Trophoblast cell (in vitro differentiated cells and primary cell): ENCODE data around the gene E2F2.

Source experiments
- DNase-seq, 2 donors: peaks; one replicate each; pipeline ENCODE4 v3.0.0-alpha.2; 2016
- H2AFZ ChIP-seq: 2 replicates; pipeline ENCODE4 v1.6.1; 2013; ENCODE audit warnings: low read length, moderate library complexity, mild to moderate bottlenecking; ENCODE audit not compliant: insufficient read depth, poor library complexity
- H2AK5ac ChIP-seq: 2 replicates; pipeline ENCODE4 v1.6.1; 2013; ENCODE audit warnings: mild to moderate bottlenecking, low read length
- H2BK120ac ChIP-seq: 2 replicates; pipeline ENCODE4 v1.6.1; 2013; ENCODE audit warnings: low read length, mild to moderate bottlenecking, moderate library complexity; ENCODE audit not compliant: insufficient read depth, poor library complexity
- H2BK12ac ChIP-seq: 2 replicates; pipeline ENCODE4 v1.6.1; 2013; ENCODE audit warnings: mild to moderate bottlenecking, low read length, moderate library complexity
- H2BK5ac ChIP-seq: 2 replicates; pipeline ENCODE4 v1.6.1; 2013; ENCODE audit warnings: low read length, low read depth, moderate library complexity, mild to moderate bottlenecking; ENCODE audit not compliant: poor library complexity
- H3K14ac ChIP-seq: 2 replicates; pipeline ENCODE4 v1.6.1; 2013; ENCODE audit warnings: mild to moderate bottlenecking, low read length
- H3K18ac ChIP-seq: 2 replicates; pipeline ENCODE4 v1.6.1; 2013; ENCODE audit warnings: mild to moderate bottlenecking, low read length
- H3K23ac ChIP-seq: 2 replicates; pipeline ENCODE4 v1.6.1; 2013; ENCODE audit warnings: low read length
- H3K27ac ChIP-seq: 2 replicates; pipeline ENCODE4 v1.5.1; 2013; ENCODE audit warnings: low read depth, mild to moderate bottlenecking, inconsistent platforms, low read length, moderate library complexity
- H3K27me3 ChIP-seq: 2 replicates; pipeline ENCODE4 v1.6.1; 2013; ENCODE audit warnings: inconsistent platforms, mild to moderate bottlenecking, low read length, moderate library complexity; ENCODE audit not compliant: insufficient read depth
- H3K36me3 ChIP-seq, 2 experiments: 1 replicate in 1 of 2; 2 replicates in 1 of 2; pipeline ENCODE4 v1.6.1; 2013; ENCODE audit warnings: low read length in 2 of 2, mild to moderate bottlenecking in 2 of 2, moderate library complexity in 1 of 2; ENCODE audit not compliant: insufficient read depth in 2 of 2, control insufficient read depth in 1 of 2
- H3K4ac ChIP-seq: 2 replicates; pipeline ENCODE4 v1.6.1; 2013; ENCODE audit warnings: low read depth, mild to moderate bottlenecking, low read length, moderate library complexity
- H3K4me1 ChIP-seq, 2 experiments: 1 replicate in 1 of 2; 2 replicates in 1 of 2; pipeline ENCODE4 v1.6.1; 2013; ENCODE audit warnings: low read length in 2 of 2, mild to moderate bottlenecking in 2 of 2, moderate library complexity in 1 of 2; ENCODE audit not compliant: insufficient read depth in 2 of 2, control insufficient read depth in 1 of 2
- H3K4me2 ChIP-seq: 2 replicates; pipeline ENCODE4 v1.6.1; 2013; ENCODE audit warnings: inconsistent platforms, mild to moderate bottlenecking, low read length, moderate library complexity
- H3K4me3 ChIP-seq: 2 replicates; pipeline ENCODE4 v1.5.1; 2013; ENCODE audit warnings: mild to moderate bottlenecking, low read depth, low read length, inconsistent platforms
- H3K79me1 ChIP-seq: one replicate; pipeline ENCODE4 v1.6.1; 2013; ENCODE audit warnings: low read length
- H3K79me2 ChIP-seq: 2 replicates; pipeline ENCODE4 v1.6.1; 2013; ENCODE audit warnings: low read length, mild to moderate bottlenecking; ENCODE audit not compliant: control insufficient read depth, insufficient read depth, poor library complexity
- H3K9ac ChIP-seq: 2 replicates; pipeline ENCODE4 v1.6.1; 2013; ENCODE audit warnings: mild to moderate bottlenecking, low read length
- H3K9me3 ChIP-seq: 2 replicates; pipeline ENCODE4 v1.6.1; 2013; ENCODE audit warnings: low read depth, mild to moderate bottlenecking, control low read depth, inconsistent platforms, low read length; ENCODE audit not compliant: insufficient read depth
- H4K12ac ChIP-seq: 2 replicates; pipeline ENCODE4 v1.6.1; 2013; ENCODE audit warnings: low read depth, mild to moderate bottlenecking, low read length, moderate library complexity
- H4K8ac ChIP-seq: 2 replicates; pipeline ENCODE4 v1.6.1; 2013; ENCODE audit warnings: low read depth, mild to moderate bottlenecking, low read length, moderate library complexity
- H4K91ac ChIP-seq: one replicate; pipeline ENCODE4 v1.6.1; 2013; ENCODE audit warnings: low read depth, mild to moderate bottlenecking, low read length, moderate library complexity
- WGBS: extraction: QIAGEN DNeasy Blood & Tissue Kit; methylation state at CpG from one replicate; pipeline ENCODE4 v1.1.7; 2013; ENCODE audit warnings: missing lambda C conversion rate; ENCODE audit not compliant: insufficient read length, insufficient coverage; ENCODE audit errors: extremely low coverage; 5-methylcytosine and 5-hydroxymethylcytosine counted together

Gene E2F2

GRCh38 chr1:23479666-23479941 lies 51.4 kb downstream of the E2F2 start:
- H3K4me1 ChIP-seq: peaks cover 0 to 18% of the 10 kb centered on the region in 2 experiments
- H2BK5ac ChIP-seq: no peak overlapping the region
- H3K4me3 ChIP-seq: no peak overlapping the region
- no peaks in the 10 kb centered on the region for H3K27me3 ChIP-seq
- no peak overlapping the region for H3K4ac ChIP-seq
- H3K79me1 ChIP-seq: peaks cover 2% of the 10 kb centered on the region
- H3K14ac ChIP-seq: no peak overlapping the region
- H3K79me2 ChIP-seq: peaks cover 3% of the 10 kb centered on the region
- no peak overlapping the region for H3K9ac ChIP-seq
- no peak overlapping the region for H2BK12ac ChIP-seq
- H3K18ac ChIP-seq: no peak overlapping the region
- H2AFZ ChIP-seq: no peak overlapping the region
- H2BK120ac ChIP-seq: no peak overlapping the region
- H4K8ac ChIP-seq: no peak overlapping the region
- H4K12ac ChIP-seq: no peak overlapping the region
- no peak overlapping the region for H3K23ac ChIP-seq
- no CpG with 5 or more reads among the region's 2 CpGs for WGBS
- H3K9me3 ChIP-seq: no peaks in the 10 kb centered on the region
- H3K36me3 ChIP-seq: no peaks in the 10 kb centered on the region
- H4K91ac ChIP-seq: no peak overlapping the region
- peak in 1 of 2 donors; percentile 54 for DNase-seq
- no peak overlapping the region for H2AK5ac ChIP-seq
- no peak overlapping the region for H3K4me2 ChIP-seq
- no peak overlapping the region for H3K27ac ChIP-seq

DNA sequence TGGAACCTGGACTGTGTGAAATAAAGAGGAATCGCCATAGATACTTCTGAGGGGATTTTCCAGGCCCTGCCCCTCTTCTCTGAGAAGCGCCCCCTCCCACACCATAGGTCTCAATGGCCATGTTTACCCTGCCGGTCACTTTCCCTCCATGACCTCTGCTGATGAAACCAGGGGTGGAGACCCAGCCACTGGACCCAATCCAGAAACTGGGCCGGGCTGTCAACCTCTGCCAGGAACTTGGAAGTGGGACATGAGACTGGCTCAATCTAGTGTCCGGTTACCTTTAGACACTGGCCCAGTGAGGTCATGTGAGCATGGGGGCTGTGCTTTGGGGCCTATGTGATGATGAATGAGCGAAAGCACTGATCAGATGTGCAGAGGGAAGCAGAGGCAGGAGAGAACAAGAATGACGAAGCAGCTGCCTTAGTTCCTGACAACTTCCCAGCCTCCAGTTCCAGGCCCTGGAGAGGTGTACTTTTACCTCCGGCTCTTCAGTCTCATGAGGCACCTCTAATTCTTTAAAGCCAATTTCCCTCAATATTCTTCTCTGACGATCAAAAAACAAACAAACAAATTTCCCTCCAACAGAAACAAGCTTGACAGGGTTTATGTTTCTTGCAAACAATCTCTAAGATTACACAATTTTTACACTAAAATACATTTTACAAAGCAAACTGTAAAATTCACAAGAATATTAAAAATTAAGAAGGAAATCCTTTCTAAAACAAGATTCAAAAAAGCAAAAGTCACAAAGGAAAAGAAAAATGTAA lies 52.0 kb downstream of the E2F2 start:
- Histone ChIP-seq H3K27ac (no peak overlapping the region), H3K14ac (no peak overlapping the region), H3K36me3 (no peaks in the 10 kb centered on the region), H2BK120ac (no peak overlapping the region), H2BK12ac (no peak overlapping the region), H4K8ac (no peak overlapping the region), H3K79me1 (peaks cover 2% of the 10 kb centered on the region), H3K4ac (no peak overlapping the region), H3K4me1 (peaks cover 0 to 18% of the 10 kb centered on the region in 2 experiments), H3K4me3 (no peak overlapping the region), H2AK5ac (no peak overlapping the region), H3K23ac (no peak overlapping the region), H2BK5ac (no peak overlapping the region), H4K12ac (no peak overlapping the region), H3K18ac (no peak overlapping the region), H2AFZ (no peak overlapping the region), H3K27me3 (no peaks in the 10 kb centered on the region), H3K79me2 (peaks cover 3% of the 10 kb centered on the region), H3K9me3 (no peaks in the 10 kb centered on the region), H4K91ac (no peak overlapping the region), H3K4me2 (no peak overlapping the region), H3K9ac (no peak overlapping the region)
- DNase-seq: peak; percentile 86 to 91
- no CpG with 5 or more reads among the region's 9 CpGs for WGBS

GRCh38 chr1:23477359-23478144 lies 53.5 kb downstream of the E2F2 start:
- peaks cover 0 to 18% of the 10 kb centered on the region in 2 experiments for H3K4me1 ChIP-seq
- H3K4me3 ChIP-seq: no peak overlapping the region
- no peak overlapping the region for H3K4me2 ChIP-seq
- no peak overlapping the region for H3K23ac ChIP-seq
- H3K4ac ChIP-seq: no peak overlapping the region
- H2BK120ac ChIP-seq: no peak overlapping the region
- H3K36me3 ChIP-seq: no peaks in the 10 kb centered on the region
- H3K9me3 ChIP-seq: no peaks in the 10 kb centered on the region
- no peak overlapping the region for H4K91ac ChIP-seq
- no peak overlapping the region for H2AFZ ChIP-seq
- H2BK12ac ChIP-seq: no peak overlapping the region
- peak overlapping the region; percentile 41 for H2AK5ac ChIP-seq
- peak; percentile 97 to 99 for DNase-seq
- H3K27me3 ChIP-seq: no peaks in the 10 kb centered on the region
- no peak overlapping the region for H3K14ac ChIP-seq
- H3K18ac ChIP-seq: no peak overlapping the region
- H3K9ac ChIP-seq: no peak overlapping the region
- H3K79me2 ChIP-seq: no peaks in the 10 kb centered on the region
- no CpG with 5 or more reads among the region's 10 CpGs for WGBS
- no peak overlapping the region for H2BK5ac ChIP-seq
- no peak overlapping the region for H3K27ac ChIP-seq
- no peaks in the 10 kb centered on the region for H3K79me1 ChIP-seq
- no peak overlapping the region for H4K8ac ChIP-seq
- H4K12ac ChIP-seq: no peak overlapping the region

DNA sequence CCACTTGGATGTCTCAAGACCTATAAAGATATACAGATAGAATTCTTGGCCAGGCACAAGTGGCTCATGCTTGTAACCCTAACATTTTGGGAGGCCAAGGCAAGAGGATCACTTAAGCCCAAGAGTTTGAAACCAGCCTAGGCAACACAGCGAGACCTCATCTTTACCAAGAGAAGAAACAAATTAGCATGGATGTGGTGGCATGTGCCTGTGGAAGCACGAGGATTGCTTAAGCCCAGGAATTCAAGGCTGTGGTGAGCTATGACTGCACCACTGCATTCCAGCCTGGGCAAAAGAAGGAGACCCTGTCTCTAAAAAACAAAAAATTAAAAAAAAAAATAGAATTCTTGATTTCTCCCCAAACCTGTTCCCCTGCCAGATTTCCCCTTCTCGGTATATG lies 55.4 kb downstream of the E2F2 start:
- no peak overlapping the region for H3K4me2 ChIP-seq
- H2AK5ac ChIP-seq: no peak overlapping the region
- DNase-seq: no peak
- H3K14ac ChIP-seq: no peak overlapping the region
- H3K79me1 ChIP-seq: no peaks in the 10 kb centered on the region
- no peak overlapping the region for H2BK5ac ChIP-seq
- H3K4me1 ChIP-seq: peaks cover 6 to 22% of the 10 kb centered on the region in 2 experiments
- no CpG with 5 or more reads among the region's 3 CpGs for WGBS
- H3K27me3 ChIP-seq: no peaks in the 10 kb centered on the region
- no peak overlapping the region for H3K23ac ChIP-seq
- peaks cover 0 to 3% of the 10 kb centered on the region in 2 experiments for H3K36me3 ChIP-seq
- no peak overlapping the region for H4K8ac ChIP-seq
- H4K12ac ChIP-seq: no peak overlapping the region
- no peak overlapping the region for H3K18ac ChIP-seq
- H2AFZ ChIP-seq: no peak overlapping the region
- no peaks in the 10 kb centered on the region for H3K79me2 ChIP-seq
- H3K4me3 ChIP-seq: no peak overlapping the region
- no peak overlapping the region for H2BK12ac ChIP-seq
- H3K4ac ChIP-seq: no peak overlapping the region
- H3K9me3 ChIP-seq: no peaks in the 10 kb centered on the region
- H2BK120ac ChIP-seq: no peak overlapping the region
- no peak overlapping the region for H3K9ac ChIP-seq
- H3K27ac ChIP-seq: no peak overlapping the region
- no peak overlapping the region for H4K91ac ChIP-seq
